SKM-1 (cell line): ENCODE results near the gene ATG101.

Experiments
- DNase-seq: peaks from one replicate; lab custom pipeline; 2025; ENCODE audit not compliant: unreplicated experiment; lab: John Stamatoyannopoulos, UW

The ATG101 gene, protein sequence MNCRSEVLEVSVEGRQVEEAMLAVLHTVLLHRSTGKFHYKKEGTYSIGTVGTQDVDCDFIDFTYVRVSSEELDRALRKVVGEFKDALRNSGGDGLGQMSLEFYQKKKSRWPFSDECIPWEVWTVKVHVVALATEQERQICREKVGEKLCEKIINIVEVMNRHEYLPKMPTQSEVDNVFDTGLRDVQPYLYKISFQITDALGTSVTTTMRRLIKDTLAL

DNA sequence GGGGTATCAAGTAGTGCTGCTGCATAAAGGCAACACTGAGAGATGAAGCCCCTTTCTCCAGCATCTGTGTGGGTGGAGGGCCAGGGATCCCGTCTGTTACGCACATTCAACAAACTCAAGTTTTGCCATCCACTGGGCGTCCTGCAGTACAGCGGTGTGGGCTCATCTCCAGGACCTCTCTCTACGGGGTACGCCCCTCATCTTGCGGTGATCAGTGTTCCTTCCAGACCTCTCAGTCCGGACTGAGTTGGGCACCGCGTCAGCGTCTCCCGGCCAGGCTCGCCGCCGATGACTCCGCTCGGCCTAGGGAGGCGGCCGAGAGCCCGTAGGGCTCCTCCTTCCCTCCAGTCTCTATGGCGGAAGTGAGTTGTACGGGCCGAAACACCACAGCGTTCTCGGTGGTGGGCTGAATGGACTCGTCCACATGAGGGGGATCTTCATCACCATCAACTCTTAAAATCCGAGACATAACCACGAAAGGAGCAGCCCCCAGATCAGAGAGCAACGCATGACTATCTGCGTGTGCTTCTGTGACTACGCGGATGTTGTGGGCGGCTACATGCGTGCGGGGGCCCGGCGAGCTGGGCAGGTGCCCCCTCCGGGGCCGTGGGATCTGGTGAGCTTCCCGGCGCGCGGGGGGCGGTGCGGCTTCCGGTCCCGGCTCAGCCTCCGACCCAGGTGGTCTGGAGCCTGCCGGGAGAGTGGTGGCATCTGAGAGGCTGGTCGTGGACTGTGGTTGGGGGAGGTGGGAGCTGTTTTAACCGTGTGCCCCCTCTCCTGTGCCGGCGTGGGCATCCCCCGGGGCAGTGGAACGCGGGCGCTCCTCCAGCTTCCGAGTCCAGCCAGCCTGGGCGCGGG, at the start of gene ATG101:
Gene ATG101, plus strand, starts transcription at position 652 of the 858 bp plus-strand sequence. CDS start 3,673 bp downstream, outside the sequence.
- peak; percentile 33 for DNase-seq

DNA sequence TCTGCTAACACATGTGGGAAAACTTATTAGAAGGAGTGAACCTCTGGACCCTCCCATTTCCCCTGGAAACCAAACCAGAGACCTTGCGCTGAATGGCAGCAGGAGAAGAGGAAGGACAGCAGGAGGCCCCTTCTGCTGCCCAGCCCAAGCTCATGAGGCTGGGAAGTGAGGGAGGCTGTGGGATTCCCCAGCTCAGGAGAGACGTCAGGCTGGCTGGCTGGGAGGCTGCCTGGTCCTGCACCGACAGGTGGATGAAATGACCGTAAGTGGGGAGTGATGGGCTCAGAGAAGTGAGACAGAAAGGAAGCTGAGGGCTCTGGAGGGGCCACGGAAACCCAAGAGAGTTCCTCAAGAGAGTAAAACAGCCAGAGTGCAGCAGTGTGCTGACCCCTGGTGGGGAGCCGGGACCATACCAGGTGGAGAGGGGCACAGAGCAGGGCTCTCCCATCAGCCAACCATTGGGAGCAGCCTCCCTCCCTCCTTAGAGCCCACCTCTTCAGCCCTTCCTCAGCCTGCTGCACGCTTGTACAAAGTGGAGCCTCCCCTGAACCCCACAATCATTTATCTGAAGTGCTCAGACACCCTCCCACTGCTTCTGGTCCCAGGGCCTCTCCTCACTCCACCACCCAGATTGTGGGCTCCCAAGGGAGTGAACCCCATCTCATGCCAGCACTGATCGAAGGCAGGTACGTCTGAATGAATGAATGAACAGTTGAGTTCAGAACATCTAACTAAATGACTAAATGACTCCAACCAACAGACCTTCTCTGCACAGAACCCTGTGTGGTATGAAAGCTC, 49.0 kb upstream of the ATG101 start:
- no peak for DNase-seq

DNA sequence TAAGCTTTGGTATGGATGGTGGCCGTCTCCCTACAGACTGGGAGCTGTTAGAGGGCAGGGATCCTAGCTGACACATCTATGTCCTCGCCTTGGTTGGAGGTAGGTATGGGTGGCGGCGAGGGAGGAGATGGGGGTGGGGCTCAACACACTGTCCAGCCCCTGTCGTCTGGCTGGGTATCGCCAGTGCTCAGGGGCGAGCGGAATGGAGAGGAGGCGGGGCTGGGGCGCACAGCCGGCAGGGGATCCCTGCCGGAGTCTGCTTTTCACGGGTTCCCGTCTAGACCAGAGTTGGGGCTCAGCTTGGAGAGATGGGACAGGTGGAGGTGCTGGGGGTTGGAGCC, 47.0 kb upstream of the ATG101 start:
- DNase-seq = no peak

DNA sequence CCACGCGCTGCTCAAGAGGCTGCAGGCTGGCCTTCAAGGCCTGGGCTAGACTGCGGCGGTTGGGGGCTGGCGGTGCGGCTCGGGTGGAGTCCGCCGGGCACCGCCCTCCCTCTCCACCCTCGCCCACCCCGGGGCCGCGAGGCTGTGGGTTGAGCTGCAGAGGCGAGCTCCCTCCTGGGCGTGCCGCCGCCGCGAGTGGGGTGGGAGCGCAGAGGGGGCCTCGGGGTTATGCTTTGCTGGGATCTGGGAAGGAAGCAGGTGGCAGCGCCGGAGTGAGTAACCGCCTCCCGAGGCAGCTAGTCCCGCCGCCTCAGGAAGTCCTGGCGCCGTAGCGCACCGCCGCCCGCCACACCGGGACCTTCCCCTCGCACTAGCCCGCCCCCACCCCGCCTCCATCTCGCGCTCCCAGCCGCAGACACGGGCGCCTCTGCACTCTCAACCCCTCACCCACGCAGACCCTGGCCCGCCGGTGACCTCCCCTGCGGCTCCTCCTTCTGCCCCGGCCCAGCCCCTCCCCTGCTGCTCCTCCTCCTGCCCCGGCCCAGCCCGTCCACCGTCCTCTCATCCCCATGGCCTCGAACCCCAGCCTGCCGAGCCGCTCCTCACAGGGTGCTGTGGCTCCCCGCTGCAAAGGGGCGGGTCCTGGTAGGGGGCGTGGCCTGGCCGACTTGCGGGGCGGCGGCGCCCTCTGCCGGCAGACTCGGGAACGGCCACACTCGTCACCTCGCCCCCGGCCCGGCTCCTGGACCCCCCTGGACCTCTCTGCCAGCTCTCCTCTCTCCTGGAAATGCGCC, 46.4 kb upstream of the ATG101 start:
- no peak for DNase-seq

DNA sequence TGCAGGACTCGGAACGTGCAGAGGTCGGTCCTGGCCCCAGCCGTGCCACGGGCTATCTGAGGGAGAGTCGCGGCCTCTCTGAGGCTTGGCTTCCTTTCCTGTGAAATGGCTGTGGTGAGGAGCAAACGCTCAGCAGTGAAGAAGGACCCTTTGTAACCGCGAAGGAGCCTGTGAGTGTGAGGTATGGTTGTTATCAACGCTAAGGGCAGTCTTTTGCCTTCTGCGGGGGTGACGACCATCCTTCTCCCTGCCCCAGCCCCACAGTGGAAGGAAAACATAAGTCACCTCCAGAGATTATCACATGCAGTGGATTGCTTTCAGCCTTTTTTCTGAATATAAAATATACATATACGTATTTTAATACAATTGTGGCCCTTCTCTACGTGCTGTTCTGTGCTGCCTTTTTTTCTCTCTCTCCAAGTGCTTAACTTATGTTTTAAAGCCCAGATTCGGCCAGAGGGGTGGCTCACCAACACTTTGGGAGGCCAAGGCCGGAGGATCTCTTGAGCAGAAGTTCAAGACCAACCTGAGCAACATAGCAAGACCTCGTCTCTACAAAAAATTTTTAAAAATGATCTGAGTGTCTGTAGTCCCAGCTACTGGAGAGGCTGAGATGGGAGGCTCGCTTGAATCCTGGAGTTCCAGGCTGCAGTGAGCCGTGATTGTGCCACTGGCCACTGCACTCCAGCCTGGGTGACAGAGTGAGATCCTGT, 45.6 kb upstream of the ATG101 start:
- no peak for DNase-seq

DNA sequence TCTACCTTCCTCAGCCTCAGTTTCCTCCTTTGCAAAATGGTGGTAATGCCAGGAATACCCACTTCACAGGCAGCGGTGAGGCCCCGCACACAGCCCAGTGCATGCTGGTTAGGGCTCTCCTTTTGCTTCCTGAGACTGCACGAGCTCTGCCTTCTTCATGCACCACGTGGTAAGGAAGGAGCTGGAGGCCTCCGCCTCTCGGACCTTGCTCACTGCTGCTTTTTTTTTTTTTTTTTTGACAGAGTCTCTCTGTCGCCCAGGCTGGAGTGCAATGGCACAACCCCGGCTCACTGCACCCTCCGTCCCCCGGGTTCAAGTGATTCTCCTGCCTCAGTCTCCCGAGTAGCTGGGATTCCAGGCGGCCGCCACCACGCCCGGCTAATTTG, 44.9 kb upstream of the ATG101 start:
- DNase-seq = peak; percentile 19

DNA sequence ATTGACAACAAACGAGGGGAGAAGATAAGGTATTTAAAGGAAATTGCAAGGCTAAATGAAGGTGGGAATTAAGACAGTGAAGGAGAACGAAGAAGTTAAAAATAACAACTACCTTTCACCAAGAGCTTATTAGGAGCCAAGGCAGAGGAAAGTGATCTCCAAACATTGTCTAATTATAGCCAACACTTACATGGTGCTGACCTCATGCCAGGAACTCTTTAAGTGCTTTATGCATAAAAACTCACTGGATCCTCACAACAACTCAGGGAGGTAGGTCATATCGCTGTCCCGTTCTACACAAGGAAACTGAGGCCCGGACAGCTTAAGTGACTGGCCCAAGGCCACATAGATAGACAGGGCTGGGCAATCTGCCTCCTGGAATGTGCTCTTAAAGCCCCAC, 43.5 kb upstream of the ATG101 start:
- no peak for DNase-seq

DNA sequence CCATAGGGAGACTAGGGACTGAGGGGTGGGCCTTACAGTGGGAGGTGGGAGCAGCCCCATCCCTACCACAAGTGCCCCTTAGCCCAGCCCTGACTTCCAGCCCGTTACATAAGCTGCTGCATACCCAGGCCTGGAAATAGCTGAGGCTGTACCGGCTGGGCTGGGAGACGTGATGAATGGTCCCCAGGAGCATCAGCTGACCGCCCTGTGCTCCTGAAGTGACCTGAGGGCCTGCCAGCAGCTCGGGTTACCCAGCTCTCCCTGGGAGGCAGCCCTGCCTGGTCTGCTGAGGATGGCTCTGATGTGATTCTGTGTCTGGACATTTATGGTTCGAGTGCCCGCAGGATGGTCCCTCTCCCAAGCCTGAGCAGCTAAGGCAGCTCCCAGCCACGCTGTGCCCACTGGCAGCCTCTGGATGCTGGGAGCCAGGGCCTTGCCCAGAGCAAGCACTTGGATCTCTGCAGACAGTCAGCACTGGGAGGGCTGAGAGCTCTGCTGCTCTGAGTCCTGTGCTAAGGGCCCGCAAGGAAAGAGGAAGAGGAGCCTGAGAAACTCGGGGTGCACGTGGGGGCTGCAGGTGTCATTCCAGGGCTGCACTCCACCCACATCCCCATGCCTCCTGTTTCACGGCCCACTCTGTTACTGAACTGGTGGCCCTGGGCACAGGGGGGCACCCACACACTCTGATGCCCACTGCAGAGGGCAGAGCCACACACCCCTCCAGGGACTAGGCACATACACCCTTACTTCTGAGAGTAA, 42.5 kb upstream of the ATG101 start:
- no peak for DNase-seq

DNA sequence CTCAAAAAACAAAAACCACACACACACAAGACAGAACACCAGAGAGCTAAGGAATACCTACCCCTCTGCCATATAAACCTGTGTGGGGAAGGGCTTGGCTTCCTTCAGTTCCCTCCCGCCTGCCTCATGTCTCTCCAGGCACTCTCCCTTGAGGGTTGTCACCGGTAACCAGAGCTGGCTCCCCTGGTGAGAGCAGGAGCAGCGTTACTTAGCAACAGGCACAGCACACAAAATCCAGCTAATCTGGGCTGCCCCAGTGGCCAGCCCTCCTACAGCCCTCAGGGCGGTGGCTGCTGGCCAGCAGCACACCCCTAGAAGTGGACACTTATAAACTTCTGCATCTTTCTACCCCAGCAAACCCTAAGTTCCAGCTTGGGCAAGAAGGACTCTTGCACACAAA, 40.1 kb upstream of the ATG101 start:
- DNase-seq = no peak

DNA sequence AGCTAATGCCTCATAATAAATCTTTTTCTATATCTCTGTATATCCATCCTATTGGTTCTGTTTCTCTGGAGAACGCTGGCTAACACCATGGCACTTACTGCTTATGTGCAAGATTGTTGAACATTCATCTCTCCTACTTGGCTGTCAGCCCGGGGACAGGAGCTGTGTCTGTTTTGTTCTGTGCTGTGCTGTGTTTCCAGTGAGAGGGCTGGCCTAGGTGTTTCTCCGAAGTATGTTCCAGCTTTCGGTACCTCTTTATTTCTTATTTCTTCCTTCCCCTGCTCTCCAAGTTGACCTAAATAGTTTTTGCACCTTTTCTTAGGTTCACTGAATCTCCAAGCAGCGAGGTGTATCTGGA, 37.4 kb upstream of the ATG101 start:
- DNase-seq = no peak

DNA sequence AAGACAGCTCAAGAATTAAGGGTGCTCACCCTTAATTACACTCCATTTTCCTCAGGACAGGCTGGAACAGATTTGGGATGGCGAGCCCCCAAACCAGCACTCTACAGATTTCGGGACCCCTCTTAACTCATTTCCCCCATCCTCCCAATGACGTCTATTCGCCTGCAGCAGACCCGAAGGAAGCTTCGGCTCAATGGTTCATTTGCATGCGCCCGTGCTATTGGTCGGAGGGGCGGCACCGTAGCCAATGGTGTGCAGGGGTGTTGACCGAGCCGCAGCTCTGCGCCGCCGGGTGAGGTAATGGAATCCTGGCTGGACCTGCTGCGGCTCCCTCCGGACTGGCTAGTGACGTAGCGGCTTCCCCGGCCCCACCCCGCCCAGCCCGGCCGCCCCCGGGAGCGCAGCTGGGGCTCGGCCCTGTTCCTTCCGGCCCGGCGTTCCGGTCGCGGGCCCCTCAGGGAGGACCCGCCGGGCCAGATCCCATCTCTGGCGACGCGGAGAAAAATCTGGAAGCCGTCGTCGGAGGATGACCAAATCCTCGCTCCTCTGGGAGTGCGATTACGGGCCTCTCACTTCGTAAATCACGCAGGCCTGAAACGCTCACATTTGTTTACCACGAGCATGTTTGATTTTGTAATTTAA, 36.9 kb upstream of the ATG101 start:
- DNase-seq = peak; percentile 33

DNA sequence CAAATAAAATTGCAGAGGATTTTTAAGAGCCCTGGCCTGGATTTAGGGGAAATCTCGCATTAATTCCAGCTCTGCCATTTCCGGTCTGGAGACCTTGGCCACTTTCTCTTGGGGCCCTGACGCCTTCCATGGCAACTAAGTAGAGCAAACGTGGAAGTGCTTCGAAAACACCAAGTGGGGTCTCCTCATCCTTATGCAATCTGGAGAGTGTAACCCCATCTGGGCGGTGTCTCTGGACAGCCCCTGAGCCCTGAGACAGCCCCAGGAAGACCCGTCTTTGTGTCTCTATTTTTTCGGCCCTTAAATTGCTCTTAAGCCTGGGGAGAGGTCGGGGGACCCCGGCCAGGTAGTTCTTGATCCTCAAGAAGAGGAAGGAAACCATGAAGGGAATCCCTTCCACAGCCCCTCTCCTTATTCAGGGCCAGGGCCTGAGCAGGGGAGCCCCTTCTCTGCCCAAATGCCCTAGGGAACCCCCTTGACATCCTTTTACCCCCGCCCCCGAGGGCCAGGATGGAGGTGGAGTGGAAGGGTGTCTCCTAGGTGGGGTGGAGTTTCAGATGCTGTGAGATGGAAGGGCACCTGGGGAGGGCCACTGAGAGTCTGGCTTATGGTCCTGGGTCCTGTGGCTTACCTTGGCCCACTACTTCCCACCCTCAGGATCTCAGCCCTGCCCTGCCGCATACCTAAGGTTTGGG, 36.2 kb upstream of the ATG101 start:
- DNase-seq = no peak

DNA sequence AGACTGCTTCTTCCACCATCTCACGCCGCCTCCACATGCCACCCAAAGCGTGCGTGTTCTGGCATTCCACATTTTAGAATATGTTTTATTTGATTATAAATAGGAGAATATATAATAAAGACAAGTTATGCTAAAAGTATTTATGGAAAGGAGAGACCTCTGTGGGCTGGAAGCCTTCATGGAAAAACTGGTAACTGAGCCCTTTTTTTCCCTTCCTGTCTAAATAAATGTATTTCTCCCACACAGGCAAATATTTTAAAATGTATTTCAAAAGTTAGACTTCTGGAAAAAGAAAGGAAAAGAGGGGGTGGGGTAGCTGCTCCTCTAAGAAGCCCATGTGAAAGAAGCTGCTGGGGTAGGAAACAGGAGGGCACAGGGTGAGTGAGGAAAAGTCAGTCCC, 34.6 kb upstream of the ATG101 start:
- DNase-seq = no peak

DNA sequence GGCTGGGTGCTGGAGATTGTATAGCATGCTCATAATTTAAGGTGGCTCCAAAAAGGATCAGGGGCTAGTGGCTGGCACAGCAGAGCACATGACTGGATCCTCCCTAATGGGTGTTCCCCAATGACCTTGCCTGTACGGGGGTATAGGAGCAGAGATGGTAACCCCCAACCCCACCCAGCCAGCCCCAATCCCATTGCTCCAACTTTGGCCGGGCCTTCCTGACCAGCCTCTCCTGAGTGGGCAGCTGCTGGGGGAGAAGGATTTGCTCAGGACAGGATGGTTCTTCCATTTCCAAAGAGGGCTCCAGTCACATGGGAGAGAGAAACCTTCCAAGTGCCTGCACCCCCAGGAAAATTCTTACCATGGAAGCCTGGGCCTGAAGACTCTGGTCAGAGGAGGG, 33.9 kb upstream of the ATG101 start:
- no peak for DNase-seq

DNA sequence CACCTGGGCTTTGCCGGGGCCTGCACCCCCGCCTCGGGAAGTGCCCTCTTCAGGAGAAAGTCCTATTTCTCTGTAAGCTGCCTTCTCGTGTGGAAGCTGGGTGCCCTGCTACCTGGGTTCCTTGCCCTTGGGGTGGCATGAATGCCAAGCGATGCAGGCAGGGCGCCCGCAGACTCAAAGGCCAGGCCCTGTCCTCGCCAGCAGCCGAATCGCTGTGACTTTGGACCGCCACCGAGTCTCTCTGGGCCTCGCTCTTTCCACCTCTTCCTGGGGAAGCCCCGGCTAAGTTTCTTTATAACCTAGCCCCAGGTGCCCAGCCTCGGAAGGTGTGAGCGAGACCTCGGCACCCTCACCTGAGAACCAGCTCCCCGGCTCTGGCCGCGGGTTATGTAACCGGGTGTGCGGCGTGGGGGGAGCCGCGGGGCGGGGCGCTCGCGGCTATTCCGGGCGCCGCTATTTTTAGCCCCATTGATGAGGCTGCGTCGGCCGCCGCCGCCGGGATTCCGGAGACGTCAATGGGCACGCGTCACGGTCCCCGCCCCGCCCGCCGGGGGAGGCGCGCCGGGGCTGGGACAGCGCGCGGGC, 33.1 kb upstream of the ATG101 start:
- no peak for DNase-seq

DNA sequence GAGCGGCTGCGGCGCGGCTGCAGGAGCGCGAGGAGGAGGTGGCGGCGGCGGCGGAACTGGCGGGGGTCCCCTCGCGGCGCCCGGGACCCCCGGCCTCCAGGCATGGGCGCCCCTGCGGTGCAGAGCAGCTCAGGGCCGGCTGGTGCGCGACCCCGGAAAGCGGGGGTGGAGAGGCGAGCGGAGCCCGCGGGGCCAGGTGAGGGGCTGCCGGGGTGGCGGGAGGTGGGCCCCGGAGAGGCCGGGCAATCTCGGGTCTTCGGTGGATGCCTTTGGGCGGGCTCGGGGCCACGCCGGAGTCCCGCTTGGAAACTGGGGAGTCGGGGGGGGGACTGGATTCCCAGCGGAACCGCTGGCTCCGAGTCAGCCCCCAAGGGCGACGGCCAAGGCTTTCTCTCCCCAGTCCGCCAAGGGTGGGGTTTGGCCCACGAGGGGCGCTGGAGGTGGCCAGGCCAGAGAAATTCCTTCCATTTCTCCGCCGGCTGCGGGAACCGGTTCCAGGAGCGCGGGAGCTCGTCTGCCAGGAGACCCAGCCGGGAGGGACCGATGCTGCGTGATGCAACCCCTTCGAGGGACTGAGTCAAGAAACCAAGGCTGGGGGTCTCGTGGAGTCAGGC, 32.4 kb upstream of the ATG101 start:
- DNase-seq = no peak

DNA sequence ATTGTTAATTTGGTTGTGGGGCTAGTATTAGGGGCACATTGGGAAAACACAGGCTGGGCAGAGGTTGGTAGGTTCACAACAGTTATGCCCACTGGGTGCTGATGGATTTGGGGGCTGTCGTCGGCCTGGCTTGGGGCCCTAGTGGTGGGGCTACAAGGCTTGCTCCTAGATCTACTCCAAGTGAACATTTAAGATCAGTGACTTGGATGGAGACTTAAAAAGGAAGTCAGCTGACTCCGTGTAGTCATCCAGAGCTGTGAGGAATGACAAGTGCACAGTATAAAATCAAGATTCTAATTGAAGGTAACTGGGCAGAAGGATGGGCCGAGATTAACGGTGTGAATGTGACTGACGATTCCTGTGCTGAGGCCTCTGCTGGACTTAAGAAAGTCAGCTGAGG, 31.3 kb upstream of the ATG101 start:
- no peak for DNase-seq

DNA sequence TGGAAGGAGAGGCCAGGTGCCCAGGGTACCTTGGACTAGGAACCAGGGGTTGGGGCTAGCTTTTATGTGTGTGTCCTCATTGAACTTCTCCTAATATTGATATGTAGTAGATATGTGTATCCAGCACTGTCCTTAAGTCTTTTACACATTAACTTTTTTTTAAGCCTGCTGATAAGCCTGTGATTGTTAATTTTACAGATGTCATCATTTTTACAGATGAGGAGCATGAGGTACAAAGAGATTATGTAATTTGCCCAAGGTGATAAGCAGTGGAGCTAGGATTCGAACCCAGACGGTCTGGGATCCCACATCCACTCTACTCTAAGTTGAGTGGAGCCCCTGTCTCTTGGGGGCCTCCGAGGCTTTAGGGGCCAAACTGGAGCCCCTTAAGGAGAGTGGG, 28.7 kb upstream of the ATG101 start:
- DNase-seq = no peak
